Measurements from ENCODE around the gene FBXO10.
"Not testable (repeated sequence)": the region's sequence is repeated elsewhere in the genome, so short reads cannot be mapped to it uniquely, and the experiment has no call there.

Gene FBXO10

DNA sequence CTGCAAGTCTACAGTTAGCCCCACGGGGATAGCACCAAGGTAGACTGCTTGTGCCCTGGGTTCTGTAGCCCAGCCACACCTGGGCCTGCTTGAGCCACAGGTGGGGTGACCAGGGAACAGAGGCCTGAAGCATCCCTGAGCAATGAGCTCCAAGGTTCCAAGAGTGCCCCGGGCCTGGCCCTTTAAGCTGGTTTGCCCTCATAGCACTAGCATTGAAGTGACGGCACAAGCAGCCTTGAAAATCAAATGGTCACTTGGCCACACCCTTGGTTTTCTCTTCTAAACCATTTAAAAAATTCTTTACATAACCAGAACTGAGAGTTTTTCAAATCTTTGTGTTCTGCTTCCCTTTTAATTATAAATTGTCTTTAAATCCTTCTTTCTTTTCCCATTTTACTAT, 24.7 kb downstream of the FBXO10 start:
- no peak for DNase-seq (ENCODE audit: low read depth)

DNA sequence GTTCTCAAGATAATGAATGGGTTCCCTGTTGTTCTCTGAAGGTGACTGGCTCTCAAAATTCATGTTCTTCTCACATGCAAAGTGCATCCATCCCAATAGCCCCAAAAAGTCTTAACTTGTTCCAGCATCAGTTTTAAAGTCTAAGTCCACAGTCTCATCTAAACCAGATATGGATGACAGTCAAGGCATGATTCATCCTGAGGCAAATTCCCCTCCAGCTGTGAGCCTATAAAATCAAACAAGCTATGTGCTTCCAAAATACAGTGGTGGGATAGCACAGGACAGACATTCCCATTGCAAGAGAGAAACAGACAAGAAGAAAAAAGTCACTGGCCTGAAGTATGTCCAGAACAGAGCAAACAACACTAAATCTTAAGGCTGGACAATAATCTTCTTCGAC, 25.4 kb downstream of the FBXO10 start:
- no peak for DNase-seq (ENCODE audit: low read depth)

DNA sequence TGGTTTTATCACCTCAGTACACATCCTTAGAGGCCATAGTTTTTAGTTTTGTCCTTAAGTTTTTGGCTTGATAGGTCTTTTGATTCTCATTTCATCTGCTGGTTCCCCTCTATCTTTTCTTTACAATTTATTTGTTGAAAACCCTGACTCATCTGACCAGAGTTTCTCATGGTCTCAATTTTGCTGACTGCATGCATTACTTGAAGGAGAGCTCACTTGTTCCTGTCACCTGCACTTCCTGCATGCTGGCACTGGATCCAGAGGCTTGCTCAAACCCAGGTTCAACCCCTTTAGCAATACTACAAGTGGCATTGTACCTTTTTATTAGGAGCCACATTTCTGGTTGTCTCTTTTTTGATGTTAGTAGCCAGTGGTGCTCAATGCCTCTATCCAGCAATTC, 26.7 kb downstream of the FBXO10 start:
- DNase-seq (ENCODE audit: low read depth), result no peak

DNA sequence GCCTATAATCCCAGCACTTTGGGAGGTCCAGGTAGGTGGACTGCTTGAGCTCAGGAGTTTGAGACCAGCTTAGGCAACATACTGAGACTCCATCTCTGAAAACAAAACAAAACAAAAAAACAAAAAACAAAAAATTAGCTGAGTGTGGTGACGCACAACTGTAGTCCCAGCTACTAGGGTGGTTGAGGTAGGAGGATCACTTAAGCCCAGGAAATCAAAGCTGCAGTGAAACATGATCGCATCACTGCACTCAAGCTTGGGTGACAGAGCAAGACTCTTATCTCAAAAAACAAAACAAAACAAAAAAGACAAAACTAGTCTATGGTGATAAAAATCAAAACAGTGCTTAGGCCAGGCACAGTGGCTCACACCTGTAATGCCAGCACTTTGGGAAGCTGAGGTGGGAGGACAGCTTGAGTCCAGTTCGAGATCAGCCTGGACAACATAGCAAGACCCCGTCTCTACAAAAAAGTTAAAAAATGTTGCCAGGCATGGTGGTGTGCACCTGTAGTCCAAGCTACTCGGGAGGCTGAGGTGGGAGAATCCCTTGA, 28.8 kb downstream of the FBXO10 start:
- DNase-seq (ENCODE audit: low read depth), result no peak

DNA sequence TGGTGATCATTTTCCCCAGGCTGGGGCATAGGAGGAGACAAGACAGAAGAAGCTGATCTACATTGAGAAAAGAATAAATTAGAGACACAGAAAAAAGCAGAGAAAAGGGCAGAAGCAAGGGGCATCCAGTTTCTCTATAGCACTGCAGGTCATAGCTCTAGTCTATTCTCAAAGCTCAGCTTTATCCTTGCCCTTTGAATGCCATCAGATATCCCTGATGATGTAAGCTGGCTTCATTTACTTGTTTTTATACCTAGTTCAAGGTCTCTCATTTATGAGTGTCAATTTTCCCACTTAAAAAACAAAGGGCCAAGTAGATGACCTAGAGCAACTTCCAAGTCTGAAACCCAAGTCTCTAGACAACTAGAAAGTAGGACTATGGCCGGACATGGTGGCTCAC, 32.7 kb downstream of the FBXO10 start:
- DNase-seq (ENCODE audit: low read depth), result no peak

DNA sequence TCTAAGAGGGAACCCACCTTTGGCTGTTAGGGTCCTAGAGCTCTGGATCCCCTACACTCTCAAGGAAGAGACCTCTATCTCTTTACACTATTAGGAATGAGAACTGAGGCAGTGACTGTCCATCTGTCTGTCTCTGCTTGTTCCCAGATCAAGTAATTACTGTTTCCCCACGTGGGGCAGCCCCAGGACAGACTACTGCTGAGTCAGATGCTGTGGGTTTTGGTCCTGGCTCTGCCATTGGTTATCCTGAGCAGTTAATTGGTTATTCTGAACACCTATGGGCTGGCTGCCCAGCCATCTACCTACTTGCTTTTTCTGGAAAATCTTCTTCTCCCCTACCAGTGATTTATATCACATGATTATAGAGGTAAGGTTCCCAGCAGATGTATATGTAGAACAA, 33.3 kb downstream of the FBXO10 start:
- no peak for DNase-seq (ENCODE audit: low read depth)

DNA sequence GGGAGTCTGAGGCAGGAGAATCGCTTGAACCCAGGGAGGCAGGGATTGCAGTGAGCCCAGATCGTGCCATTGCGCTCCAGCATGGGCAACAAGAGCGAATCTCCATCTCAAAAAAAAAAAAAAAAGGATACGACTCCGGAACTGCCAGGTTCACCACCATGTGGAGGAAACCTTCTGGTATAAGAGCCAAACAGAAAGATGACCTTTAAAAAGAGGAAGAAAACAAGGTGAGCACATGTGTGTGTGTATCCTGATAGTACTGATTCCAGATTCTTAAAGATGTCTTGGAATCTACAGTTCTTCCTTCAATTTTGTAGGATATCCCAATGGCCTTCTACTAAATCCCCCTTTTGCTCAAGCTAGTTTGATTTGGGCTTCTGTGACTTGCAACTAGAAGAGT, 33.7 kb downstream of the FBXO10 start:
- no peak for DNase-seq (ENCODE audit: low read depth)

DNA sequence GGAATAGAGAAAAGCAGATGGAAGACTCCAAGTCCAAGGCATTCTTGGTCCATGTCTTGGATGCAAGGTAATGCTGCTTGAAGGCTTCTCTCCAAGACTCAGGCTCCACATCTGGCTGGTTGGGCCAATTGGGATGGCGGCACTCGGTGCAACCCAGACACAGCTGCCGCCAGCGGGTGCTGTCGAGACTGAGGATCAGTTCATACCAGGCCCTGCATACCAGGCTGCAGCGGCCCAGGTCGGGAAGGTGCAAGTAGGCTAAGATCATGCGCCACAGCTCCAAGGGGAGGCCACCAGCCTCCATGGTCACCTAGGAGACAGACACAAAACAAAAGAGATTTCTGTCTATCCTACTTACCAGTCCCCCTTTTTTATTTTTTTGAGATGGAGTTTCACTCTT, 34.7 kb downstream of the FBXO10 start:
- no peak for DNase-seq (ENCODE audit: low read depth)

DNA sequence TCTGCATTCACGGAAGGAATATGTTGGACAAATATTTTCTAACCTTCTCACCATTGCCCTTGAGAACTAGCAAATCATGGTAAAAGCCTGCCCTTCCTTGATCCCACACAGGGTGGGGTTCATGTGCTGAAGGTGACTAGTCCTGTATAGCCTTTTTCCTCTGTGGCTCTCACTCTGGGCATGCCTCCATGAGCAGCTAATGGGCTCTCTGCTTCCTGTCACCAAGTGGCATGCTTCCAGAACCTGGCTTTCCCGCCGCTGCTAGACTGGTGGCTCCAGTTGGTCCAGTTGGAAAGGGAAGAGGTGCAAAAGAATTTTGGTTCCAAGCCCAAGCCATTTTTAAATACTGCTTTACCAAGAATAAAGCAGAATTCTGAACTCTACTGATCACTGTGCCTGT, 35.5 kb downstream of the FBXO10 start:
- DNase-seq (ENCODE audit: low read depth), result no peak

DNA sequence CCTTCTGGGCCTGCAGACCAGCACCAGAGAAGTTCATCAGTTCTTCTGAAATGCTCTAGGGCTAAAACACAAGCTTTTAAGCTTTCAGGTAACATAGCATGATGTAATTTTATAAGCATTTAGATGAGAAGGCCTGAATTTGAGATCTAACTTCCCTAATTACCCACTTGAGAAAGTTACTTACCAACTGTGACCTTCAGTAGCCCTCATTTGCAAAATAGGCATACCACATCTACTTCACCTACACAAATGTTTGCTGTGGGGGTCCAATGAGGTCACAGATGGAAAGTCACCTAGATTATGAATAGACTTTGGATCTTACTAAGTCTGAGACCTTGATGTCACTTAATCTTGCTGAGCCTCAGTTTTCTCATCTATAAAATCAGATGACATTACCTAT, 36.5 kb downstream of the FBXO10 start:
- DNase-seq (ENCODE audit: low read depth), result no peak

DNA sequence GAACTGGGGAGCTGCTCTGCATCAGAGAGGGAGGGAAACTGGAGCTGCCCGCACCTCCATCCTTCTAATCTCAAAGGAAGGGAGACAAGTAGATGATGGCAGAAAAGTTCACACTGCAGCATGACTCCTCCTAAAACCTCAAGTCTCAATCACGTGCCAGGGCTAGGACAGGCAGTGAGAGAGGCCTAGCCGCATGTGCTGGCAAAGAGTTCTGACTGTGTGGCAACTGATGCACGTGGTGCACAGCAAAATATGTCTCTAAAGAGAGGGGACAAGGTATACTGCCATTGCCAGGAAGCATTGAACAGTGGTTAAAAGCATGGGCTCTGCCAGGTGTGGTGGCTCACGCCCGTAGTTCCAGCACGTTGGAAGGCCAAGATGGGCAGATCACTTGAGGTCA, 38.1 kb downstream of the FBXO10 start:
- no peak for DNase-seq (ENCODE audit: low read depth)

DNA sequence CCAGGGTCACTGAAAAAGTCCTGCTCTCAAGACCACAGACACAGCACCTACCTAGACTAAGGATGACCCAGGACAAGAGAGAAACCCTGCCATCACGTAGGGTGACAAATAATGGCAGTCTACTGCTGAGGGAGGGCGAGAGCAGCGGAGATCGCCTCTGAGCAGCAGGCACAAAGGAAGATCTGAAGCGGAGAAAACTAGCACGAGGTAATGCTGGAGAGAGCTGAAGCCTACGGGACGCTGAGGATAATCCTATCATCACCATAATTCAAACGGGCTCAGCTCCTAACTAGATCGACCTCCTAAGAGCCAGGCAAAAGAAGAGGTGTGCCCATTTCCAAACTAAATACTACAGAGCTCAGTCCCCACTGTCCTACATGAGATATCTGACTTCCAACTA, 41.3 kb downstream of the FBXO10 start:
- no peak for DNase-seq (ENCODE audit: low read depth)

DNA sequence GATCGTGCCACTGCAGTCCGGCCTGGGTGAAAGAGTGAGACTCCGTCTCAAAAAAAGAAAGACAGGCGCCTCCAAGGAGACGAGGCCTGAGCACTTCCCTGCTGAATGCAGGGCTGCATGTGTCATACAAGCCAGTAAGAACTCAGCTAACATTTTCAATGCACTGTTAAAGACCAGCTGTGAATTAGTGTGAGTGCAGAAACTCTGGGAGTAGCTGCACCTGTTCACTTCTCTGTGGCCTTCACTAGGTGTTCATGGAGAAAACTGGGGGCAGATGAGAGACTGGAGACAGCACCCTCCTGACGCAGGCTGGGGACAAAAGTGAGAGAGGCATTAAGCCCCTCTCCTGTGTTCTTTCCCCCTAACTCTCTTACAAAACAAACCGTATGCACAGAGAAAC, 41.8 kb downstream of the FBXO10 start:
- DNase-seq (ENCODE audit: low read depth), result no peak

DNA sequence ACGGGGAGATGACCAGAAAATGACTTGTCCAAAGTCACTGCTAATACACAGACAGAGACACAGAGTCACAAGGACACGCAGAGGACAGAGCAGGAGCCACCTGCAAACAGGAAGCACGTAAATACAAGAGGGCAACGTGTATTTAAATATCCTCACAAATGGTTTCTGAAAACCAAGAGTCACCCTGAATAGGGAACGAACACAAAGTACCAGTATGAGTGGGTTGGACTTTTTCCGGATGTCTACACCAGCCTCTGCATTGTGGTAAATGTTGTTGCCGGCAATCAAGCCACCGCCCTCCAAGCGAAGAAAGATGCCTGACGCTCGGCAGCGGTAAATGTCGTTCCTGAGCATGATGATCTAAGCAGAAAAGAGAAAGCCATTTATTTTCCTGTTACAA, 44.5 kb downstream of the FBXO10 start:
- DNase-seq (ENCODE audit: low read depth), result no peak

DNA sequence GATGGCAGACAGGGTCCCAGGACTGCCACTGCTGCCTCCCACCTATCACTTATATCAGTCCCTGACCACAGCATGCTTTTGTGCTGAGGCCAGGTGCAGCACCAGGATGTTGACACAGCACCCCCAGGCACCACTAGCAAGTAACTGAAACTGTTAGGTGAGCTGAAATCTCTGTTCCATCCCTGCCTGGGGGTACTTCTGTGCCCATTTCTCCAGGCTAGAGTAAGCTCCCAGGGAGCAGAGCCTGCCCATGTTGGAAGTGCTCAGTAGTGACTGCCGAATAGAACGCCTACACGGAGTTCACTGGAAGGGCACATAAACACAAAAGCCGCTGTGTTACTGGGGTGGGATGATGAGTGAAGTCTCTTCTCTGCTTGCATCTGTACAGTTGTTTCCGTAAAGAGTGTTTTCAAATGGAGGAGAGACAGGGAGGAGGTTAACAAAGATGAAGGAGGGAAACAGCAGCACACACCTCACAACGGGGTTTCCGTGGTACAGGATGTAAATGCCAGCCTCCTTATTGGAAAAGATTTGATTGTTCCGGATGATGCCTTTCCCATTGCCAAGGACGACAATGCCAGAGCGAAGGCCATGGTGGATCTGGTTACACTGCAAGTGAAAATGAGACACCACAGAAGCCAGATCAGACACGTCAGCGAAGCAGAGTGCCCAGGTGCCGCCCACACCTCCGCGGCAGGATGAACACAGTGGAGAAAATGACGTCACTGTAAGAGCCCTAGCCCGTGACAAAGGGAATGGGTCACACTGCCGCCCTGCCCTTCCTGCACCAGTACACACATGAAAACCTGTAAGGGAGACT, 47.3 kb downstream of the FBXO10 start:
- peak; percentile 46 for DNase-seq (ENCODE audit: low read depth)

DNA sequence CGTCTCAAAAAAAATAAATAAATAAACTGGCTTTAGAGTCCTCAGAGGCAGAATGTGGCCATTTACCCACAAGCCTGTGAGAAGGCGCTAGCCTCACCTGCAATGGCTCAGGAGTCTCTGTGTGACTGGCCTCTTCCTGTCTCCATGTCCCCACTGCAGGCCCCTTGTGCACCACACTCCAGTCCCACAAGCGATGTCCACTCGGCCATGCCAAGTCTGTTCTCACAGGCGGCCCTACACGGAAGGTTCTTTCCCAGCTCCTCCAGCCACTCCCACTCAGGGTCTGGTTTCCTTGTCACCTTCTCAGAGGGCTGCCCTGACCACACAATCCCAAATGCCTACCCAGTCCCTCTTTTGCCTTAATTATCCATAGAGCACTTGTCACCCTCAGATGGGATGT, 52.3 kb downstream of the FBXO10 start:
- DNase-seq (ENCODE audit: low read depth), result no peak

DNA sequence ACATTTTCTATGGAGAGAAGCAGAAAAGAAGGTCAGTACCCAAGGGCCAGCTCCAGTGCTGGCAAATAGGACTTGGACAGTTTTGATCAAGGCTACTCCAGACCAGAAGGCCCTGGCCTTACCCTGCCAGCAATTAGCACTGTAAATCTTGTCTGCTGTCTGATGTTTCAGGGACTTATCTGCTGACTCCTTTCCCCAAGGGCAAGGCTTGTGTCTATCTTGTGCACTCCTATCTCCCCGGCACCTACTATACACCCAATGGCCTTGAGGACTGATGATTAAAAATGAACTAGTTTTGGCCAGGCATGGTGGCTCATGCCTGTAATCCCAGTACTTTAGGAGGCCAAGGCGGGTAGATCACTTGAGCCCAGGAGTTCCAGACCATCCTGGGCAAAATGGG, 53.2 kb downstream of the FBXO10 start:
- DNase-seq (ENCODE audit: low read depth), result no peak

DNA sequence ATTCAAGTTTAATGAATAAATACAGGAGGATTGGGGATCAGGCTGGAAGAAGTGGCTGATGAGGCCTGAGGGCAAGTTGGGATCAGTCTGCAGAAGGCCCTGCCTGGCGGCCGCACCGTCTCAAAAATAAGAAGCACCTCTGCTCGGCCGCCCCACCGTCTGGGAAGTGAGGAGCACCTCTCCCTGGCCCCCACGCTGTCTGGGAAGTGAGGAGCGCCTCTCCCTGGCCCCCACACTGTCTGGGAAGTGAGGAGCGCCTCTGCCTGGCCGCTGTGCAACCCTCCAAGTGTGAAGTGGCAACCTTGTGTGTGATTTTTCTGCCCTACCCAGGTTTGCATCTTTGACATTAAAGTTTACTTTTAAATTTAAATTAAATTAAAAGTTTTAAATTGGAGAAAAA, 55.1 kb downstream of the FBXO10 start:
- no peak for DNase-seq (ENCODE audit: low read depth)

DNA sequence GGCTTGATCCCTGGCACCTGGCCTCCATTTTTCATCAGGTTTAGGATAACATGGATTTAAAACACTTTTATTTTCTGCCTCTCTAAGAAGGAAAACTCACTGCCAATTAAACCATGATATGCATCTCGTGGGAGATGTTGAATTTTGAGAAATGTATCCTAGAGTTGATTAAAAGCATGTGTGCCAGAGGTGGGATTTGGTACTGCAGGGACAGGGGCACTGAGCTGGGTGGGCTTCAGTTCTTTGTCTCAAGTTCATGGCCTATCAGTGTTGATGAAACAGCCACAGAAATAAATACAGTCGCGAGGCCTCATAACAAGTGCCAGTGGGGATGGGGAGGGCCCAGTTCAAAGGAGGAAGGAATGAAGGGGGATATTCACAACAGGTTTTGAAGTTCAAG, 55.5 kb downstream of the FBXO10 start:
- no peak for DNase-seq (ENCODE audit: low read depth)

DNA sequence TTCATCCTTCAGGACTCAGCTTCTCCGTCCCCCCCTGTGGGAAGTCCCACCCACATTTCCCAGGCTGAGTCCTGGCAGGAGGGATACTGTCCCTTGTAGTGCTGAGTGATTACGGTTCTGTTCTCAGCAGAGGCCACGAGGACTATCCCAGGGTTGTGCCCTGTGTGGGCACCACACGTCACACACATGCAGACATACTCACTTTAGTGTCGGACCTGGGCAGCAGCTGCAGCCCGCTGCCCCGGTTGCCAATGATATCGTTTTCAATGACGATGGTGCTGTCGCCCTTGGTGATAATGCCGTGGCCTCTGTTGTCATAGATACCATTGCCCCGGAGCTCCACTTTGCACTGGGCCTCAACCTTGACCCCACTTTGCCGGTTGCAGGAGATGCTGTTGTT, 58.3 kb downstream of the FBXO10 start:
- DNase-seq (ENCODE audit: low read depth), result no peak

DNA sequence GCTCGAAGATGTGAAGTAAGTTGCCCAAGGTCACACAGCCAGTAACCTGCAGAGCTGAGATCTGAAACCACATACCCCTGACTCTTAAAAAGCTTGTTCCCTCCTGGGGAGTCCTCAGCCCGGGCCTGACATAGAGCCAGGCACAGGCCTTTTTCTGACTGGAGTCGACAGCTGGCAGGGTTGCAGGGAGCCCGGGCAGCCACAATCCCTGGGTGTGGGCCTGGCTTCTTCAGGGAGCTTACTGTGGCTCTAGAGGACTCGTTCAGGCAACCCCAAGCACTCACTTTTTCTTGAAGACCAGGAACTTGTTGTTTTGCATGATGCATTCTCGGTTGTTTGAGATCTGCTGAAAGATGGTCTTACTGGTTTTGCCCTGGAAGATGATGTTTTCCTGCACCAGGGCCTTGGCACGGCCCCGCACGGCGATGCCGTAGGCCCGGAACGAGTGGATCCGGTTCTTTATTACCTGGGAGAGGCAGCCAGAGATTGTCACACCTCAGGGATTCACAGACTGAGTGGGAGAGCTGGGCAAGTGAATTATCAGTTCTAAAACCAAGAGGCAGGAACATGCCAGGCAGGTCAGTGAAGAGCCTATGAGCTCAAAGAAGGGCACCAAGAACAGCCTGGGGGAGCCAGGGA, 60.4 kb downstream of the FBXO10 start:
- no peak for DNase-seq (ENCODE audit: low read depth)

DNA sequence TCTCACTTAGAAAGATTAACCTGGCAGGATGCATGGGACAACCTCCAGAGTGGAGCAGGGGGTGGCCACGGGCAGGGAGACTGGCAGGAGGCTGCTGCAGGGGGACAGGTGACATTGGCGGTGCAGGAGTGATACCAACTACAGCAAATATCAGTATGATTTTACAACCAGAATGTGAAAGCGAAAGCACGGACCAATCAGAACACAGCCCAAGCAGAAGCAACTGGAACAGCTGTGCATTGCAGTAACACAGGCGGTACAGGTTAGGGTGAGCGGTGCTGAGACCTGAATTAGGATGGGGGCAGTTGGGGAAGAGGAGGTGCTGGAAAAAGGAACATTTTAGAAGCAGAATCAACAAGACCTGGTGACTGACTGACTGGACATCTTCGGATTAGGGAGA, 61.2 kb downstream of the FBXO10 start:
- no peak for DNase-seq (ENCODE audit: low read depth)

DNA sequence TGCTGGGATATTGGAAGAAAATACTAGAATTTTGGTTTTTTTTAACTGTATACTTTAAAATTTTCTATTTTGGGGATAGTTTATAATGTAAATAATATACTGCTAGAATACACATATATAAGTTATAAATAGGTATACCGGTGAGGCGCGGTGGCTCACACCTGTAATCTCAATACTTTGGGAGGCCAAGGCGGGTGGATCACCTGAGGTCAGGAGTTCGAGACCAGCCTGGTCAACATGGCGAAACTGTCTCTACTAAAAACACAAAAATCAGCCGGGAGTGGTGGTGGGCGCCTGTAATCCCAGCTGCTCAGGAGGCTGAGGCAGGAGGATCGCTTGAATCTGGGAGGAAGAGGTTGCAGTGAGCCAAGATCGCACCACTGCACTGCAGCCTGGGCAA, 61.8 kb downstream of the FBXO10 start:
- DNase-seq (ENCODE audit: low read depth), result not testable (repeated sequence)

DNA sequence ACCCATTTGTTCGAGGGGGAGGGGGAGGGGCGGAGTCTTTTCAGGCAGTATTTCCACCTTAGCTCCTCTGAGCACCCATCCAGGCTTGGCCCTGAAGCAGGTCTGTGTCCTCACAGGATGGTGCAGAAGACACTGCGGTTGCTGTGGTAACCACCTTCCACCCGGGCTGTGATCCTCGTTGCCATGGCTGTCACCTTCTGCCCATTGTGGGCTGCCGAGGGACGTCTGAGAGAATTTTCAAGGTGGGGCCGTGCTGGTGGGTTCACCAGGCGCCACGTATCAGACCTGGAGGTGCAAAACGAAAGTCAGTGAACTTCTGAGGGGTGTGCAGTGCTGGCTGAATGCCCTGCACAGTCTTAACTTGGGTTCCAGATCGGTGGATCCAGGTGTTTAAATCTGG, 63.7 kb downstream of the FBXO10 start:
- no peak for DNase-seq (ENCODE audit: low read depth)
